ENCODE results near the gene PMCH.

- TF ChIP-seq CTCF (IDR thresholded peaks at IDR 0.05) (no peak), POLR2A (IDR thresholded peaks at IDR 0.05) (no peak)
These were observed 4.9 kb upstream of the PMCH start for GRCh38 chr12:102202556-102202955.
